Hindlimb muscle (tissue), 1 donor: ENCODE data around the gene CRABP1. TPM values are rescaled to one million over a fixed set of nuclear protein-coding genes. Genes with fewer than 3 reads are reported as not detected.

Source experiments
- DNase-seq: peaks from one replicate; pipeline ENCODE4 v3.0.0-alpha.2; 2013
- polyA plus RNA-seq: library from polyadenylated mRNA; unstranded; fragments of 120-200 nt; gene quantifications from one replicate; pipeline ENCODE4 v1.2.1, GENCODE V29; 2013; ENCODE audit not compliant: insufficient read length

CRABP1 gene
- polyA plus RNA-seq, 1 donor: 9.2 TPM

- DNase-seq: peak; percentile 71
Observed at GRCh38 chr15:78347586-78348543, 7.7 kb downstream of the CRABP1 start.

- DNase-seq: no peak
Observed at GRCh38 chr15:78350058-78350457, 9.9 kb downstream of the CRABP1 start.

- DNase-seq: no peak
Observed at GRCh38 chr15:78351539-78351938, 11.4 kb downstream of the CRABP1 start.

GRCh38 chr15:78353093-78353492 lies 12.9 kb downstream of the CRABP1 start:
- no peak for DNase-seq

- no peak for DNase-seq
Observed at GRCh38 chr15:78355177-78355576, 15.0 kb downstream of the CRABP1 start.

- no peak for DNase-seq
Observed at GRCh38 chr15:78358102-78358870, 18.1 kb downstream of the CRABP1 start.

GRCh38 chr15:78359041-78359808 lies 19.1 kb downstream of the CRABP1 start:
- no peak for DNase-seq

- no peak for DNase-seq
Observed at GRCh38 chr15:78360367-78360801, 20.2 kb downstream of the CRABP1 start.

GRCh38 chr15:78360958-78361718 lies 21.0 kb downstream of the CRABP1 start:
- DNase-seq: no peak

GRCh38 chr15:78361771-78362506 lies 21.8 kb downstream of the CRABP1 start:
- DNase-seq: no peak

- DNase-seq: no peak
Observed at GRCh38 chr15:78362716-78363380, 22.7 kb downstream of the CRABP1 start.

- DNase-seq: no peak
Observed at GRCh38 chr15:78363381-78363734, 23.2 kb downstream of the CRABP1 start.

GRCh38 chr15:78364233-78364632 lies 24.1 kb downstream of the CRABP1 start:
- no peak for DNase-seq

- no peak for DNase-seq
Observed at GRCh38 chr15:78365917-78366316, 25.8 kb downstream of the CRABP1 start.

GRCh38 chr15:78366342-78366741 lies 26.2 kb downstream of the CRABP1 start:
- no peak for DNase-seq

- no peak for DNase-seq
Observed at GRCh38 chr15:78368651-78369050, 28.5 kb downstream of the CRABP1 start.

- DNase-seq: no peak
Observed at GRCh38 chr15:78369161-78369560, 29.0 kb downstream of the CRABP1 start.

- DNase-seq: no peak
Observed at GRCh38 chr15:78370013-78370412, 29.9 kb downstream of the CRABP1 start.

- no peak for DNase-seq
Observed at GRCh38 chr15:78372880-78373279, 32.7 kb downstream of the CRABP1 start.
